Suprapubic skin (tissue), 4 donors: ENCODE measurements around the gene PAF1.

ENCODE experiments used
- POLR2A ChIP-seq, 2 donors: fragments of 450-650 bp; IDR thresholded peaks; one replicate each; pipeline ENCODE4 v1.6.1; 2017; ENCODE audit warnings: antibody characterized with exemption in 2 of 2, mild to moderate bottlenecking in 2 of 2, moderate library complexity in 2 of 2
- POLR2AphosphoS5 ChIP-seq, 3 donors: sonication (generic); formaldehyde crosslinking; IDR thresholded peaks; one replicate each; pipeline ENCODE4 v1.6.1; 2017; ENCODE audit warnings: antibody characterized with exemption in 3 of 3
- TF ChIP-seq, protein P1 (sequence below), 2 donors: fragments of 200-600 bp in 1 of 2; fragments of 450-650 bp in 1 of 2; sonication (generic) in 1 of 2; IDR thresholded peaks; one replicate each; pipeline ENCODE4 v1.5.1; 2016 to 2019; ENCODE audit warnings: antibody characterized with exemption in 2 of 2, mild to moderate bottlenecking in 1 of 2, moderate library complexity in 1 of 2

DNA sequence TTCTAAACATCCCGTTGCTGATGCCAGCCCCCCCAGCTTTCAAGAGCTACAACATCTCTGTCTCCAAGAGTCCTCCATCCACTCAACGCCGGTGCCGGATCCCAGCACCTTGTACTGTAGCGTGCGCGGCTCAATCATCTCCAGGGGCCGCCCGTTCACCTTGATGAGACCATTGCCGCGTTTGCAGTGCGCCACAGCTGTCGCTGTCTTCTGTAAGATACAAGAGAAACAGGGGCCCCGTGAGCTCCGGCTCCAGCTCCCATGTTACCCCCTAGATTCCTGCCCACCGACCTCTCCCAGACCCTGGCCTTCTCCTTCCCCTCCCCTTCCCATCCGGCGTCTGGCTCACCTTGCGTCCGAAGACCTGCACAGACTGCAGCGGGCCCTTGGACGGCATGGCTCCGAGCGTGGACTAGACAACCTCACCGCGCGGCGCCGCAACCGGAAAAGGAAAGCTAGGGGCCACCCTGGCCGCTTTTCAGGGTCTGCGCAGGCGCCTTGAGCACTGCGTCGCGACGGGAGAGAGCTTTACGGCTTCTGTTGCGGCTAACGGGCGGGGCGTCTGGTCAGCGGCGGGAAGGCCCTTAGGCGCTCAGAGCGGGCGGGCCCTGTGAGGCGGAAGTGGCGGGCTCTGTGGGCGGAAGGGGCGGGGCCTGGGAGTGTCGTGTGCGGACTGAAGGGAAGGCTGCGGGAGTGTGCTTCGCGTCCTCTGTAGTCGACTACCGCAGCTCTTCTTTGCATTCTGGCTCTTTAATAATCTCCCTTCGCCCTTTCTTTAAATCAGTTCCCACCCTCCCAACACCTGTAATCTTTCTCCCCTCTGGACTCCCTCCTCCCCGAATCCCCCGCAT lies 44.8 kb upstream of the PAF1 start, which contains the start of gene RPS16:
- peak; percentile 95 to 97 (median 97) for TF ChIP-seq POLR2AphosphoS5 (IDR thresholded peaks at IDR 0.05)
- TF ChIP-seq, protein P1, sequence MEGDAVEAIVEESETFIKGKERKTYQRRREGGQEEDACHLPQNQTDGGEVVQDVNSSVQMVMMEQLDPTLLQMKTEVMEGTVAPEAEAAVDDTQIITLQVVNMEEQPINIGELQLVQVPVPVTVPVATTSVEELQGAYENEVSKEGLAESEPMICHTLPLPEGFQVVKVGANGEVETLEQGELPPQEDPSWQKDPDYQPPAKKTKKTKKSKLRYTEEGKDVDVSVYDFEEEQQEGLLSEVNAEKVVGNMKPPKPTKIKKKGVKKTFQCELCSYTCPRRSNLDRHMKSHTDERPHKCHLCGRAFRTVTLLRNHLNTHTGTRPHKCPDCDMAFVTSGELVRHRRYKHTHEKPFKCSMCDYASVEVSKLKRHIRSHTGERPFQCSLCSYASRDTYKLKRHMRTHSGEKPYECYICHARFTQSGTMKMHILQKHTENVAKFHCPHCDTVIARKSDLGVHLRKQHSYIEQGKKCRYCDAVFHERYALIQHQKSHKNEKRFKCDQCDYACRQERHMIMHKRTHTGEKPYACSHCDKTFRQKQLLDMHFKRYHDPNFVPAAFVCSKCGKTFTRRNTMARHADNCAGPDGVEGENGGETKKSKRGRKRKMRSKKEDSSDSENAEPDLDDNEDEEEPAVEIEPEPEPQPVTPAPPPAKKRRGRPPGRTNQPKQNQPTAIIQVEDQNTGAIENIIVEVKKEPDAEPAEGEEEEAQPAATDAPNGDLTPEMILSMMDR (IDR thresholded peaks at IDR 0.05) = no peak
- TF ChIP-seq POLR2A (IDR thresholded peaks at IDR 0.05) = peak; percentile 84 to 93
